PFSK-1 (cell line): ENCODE results near the gene MINDY4.

Source experiments
- POLR2AphosphoS5 ChIP-seq: IDR thresholded peaks from 2 replicates; pipeline ENCODE4 v1.6.1; 2012; ENCODE audit warnings: low read depth, mild to moderate bottlenecking, control low read depth, low read length, moderate library complexity
- TF ChIP-seq, protein P1 (sequence below), 2 experiments: IDR thresholded peaks; 2 replicates each; pipeline versions ENCODE4 v1.6.1 to v1.8.0; 2011 to 2012; ENCODE audit warnings: low read depth in 2 of 2, low read length in 2 of 2, control low read depth in 1 of 2, inconsistent platforms in 1 of 2, mild to moderate bottlenecking in 1 of 2, moderate library complexity in 1 of 2; ENCODE audit not compliant: insufficient read depth in 1 of 2

DNA sequence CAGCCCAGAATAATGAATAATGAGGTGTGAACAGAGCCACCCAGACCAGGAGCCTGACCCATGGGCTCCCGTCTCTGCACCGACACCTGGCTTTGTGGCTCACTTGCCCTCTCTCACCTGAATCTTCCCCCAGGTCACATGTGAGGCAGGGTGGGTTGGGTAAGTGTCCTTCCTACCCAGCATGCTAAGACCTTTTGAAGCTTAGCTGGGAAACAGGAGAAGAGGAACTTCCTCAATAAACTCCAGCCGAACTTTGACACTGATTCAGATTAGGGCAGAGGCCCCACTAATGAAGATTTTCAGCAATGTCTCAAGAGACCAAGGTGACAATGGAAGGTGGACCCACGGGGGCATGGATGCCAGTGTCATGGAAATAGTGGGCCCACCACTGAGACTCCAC lies 93.9 kb downstream of the MINDY4 start:
- TF ChIP-seq, protein P1, sequence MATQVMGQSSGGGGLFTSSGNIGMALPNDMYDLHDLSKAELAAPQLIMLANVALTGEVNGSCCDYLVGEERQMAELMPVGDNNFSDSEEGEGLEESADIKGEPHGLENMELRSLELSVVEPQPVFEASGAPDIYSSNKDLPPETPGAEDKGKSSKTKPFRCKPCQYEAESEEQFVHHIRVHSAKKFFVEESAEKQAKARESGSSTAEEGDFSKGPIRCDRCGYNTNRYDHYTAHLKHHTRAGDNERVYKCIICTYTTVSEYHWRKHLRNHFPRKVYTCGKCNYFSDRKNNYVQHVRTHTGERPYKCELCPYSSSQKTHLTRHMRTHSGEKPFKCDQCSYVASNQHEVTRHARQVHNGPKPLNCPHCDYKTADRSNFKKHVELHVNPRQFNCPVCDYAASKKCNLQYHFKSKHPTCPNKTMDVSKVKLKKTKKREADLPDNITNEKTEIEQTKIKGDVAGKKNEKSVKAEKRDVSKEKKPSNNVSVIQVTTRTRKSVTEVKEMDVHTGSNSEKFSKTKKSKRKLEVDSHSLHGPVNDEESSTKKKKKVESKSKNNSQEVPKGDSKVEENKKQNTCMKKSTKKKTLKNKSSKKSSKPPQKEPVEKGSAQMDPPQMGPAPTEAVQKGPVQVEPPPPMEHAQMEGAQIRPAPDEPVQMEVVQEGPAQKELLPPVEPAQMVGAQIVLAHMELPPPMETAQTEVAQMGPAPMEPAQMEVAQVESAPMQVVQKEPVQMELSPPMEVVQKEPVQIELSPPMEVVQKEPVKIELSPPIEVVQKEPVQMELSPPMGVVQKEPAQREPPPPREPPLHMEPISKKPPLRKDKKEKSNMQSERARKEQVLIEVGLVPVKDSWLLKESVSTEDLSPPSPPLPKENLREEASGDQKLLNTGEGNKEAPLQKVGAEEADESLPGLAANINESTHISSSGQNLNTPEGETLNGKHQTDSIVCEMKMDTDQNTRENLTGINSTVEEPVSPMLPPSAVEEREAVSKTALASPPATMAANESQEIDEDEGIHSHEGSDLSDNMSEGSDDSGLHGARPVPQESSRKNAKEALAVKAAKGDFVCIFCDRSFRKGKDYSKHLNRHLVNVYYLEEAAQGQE (IDR thresholded peaks at IDR 0.05; ENCODE audit: insufficient read depth in 1 of 2, low read depth in 2 of 2, low read length in 2 of 2): no peak
- TF ChIP-seq POLR2AphosphoS5: no peak
